ENCODE results near the gene HMCES.

Gene HMCES

DNA sequence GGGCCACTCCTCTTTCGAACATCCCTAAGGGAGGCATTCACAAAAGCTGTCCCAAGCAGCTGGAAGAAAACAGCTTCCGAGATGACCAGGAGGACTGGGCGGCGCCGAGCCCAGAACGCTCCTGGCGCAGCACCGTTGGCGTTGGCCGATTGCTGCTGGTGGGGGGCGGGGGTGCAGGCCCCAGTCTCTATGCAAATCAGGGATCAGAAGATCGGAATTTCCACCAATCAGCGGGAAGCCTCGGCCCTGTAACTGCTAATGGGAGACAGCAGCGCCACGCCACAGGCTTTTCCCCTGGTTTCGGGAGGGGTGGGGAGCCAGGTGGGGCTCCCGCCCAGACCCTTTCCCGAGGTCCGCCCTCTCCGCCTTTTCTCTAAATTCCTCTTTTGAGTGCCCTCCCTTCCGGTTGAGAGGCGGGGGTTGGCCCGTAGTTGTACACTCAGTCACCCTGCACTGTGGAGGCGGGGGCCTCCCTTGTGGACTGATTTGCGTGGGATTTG, 27.0 kb downstream of the HMCES start:
- DNase-seq = peak; percentile 100

DNA sequence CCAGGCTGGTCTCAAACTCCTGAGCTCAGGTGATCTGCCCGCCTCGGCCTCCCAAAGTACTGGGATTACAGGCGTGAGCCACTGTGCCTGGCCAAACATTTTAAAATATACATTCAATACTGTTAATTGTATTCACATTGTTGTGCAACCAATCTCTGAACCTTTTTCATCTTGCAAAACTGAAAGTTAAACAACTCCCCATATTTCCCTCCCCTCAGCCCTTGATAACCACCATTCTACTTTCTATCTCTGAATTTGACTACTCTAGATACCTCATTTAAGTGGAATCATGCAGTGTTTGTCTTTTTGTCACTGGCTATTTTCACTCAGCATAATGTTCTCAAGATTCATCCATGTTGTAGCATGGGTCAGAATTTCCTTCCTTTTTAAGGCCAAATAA, 30.0 kb downstream of the HMCES start:
- DNase-seq = no peak

DNA sequence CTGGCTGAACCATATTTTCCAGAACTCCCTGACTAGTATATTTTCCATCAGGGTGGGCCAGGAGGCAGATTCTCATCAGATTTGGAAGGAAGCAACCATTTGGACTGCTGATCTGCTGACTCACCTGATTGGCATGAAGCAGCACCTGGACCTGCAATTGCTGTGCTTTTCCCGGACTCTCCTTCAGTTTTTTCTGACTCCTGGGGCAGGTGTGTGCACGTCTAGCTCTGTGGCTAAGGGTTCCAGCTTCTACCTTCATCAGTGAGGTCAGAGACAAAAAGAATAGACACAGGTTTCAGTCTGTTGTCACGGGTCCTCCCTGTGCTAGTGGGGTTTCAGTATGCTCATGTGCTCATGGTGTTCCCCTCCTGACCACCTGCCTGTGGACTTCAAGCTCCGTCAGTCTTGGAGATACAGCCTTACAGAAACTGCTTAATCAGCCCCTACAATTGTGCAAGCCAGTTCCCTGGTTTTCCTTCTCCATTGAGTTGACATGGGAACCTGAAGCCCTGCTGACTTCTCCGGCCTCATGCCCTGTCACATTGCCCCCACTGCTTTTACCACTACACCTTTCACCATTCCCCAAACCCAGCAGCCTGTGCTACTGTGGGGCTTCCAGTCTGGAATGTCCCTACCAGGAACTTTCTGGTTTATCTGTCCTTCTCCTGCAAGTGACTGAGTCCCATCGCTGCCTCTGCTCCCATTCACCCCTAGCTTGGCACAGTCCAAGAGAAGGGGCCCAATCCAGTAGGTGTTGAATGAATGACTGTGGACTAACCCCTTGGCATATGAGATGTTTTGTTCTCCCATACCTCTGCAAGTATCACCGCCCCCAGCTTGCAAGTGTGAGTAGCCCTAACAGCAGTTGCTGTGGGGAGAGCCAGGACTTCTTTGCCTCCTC, 31.7 kb downstream of the HMCES start:
- peak; percentile 50 for DNase-seq

DNA sequence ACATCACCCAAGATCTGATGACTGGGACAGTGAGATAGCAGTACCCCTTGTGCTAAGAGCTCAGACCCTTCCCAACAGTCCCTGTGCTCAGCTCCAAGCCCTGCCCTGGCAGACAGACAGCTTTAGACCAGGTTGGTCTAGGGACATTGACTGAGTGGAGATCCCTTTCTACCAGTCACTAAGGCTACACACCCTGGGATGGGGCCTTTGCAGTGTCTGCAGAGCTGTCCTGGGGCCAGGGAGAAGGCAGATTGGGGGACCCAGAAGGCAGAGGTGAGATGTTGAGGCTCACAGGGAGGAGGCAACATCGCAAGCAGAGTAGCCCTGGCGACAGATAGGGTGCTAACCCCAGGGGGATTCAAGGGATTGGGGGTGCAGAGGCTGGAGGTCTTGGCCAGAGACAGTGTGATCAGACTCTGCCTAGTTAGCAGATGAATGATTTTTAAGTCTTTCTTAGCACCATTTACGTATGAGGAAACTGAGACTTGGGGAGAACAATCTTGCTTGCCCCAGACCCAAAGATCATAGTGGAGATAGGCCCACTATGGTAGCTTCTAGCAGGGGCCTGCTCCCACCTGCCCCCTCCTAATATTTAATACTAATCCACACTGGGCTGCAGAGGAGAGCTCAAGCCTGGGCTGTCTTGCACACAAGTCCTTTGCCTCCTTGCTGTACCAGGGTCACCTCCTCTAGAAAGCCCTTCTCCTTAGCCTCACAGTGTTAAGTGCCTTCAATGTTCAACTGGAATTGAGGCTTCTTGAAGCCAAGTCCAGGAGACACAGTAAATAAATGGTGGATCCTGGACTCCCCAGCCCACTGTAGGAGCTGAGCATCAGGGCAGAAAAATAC, 32.6 kb downstream of the HMCES start:
- DNase-seq = no peak

DNA sequence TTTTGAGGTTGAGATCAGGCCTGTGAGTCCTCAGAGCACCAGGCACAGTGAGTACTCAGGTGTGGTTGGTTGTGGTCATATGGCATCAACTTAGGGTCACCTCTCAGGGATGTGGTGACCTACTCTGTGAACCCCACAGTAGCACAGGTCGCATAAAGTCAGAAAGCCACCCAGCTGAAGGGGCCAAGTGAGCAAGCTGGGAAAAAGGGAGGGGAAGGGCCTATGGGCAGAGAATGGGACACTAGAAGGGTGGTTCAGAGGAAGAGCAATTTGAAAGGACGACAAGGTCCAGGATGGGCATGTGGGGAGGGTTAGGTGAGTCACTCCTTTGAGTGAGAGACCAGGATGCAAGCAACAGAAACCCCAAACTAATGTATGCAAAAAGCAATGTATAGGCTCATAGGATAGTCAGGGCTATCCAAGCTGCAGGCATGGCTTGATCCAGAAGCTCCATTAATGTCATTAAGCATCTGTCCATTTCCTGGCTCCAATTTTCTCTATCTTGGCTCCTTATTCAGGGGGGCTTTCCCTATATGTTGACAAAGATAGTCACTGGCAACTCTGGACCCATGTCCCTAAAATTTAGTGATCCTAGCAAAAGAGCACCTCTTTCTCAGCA, 33.5 kb downstream of the HMCES start:
- DNase-seq = no peak

DNA sequence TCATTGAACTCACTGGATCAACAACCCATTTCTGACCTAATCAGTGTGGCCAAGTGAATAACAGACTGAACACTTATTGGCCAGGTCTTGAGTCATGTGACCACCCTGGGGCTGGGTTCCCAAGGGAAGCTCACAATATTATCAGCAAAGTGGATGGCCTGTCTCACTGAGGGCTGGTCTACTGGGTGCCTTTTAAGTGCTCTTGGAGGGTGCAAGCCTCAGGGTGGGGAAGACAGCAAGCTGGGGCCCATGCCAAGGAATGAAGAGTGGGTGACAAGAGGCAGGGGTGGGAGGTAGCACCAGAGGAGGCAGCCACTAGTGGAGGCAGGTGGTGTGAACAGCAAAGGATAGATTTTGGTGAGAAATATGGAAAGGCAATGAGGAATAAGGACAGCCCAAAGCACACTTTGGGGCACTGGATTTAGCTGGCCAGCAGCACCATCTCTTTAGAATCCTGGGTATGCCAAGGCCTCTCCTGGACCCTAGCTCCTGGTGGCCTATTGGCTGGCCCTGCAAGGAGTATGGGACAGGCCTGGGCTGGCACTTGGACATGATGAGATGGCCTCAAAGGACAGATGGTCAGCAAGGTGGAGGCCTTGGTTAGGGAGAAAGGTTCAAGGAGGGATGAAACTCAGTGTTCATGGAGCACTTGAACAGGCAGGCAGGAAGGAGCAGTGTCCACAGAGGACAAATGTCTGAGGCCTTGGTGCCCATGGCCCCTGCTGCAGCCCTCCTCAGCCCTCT, 34.2 kb downstream of the HMCES start:
- no peak for DNase-seq

DNA sequence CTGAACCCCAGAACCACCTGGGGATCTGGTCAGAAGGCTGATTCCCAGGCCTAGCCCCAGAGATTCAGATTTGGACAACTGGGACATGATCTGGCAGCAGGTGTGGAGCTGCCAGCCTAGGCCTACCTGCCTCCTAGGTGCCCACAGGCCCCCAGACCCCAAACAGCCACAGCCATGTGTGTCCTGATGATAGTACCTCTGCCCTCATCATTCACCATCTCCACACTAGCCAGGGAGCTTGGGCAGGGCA, 34.7 kb downstream of the HMCES start:
- no peak for DNase-seq

DNA sequence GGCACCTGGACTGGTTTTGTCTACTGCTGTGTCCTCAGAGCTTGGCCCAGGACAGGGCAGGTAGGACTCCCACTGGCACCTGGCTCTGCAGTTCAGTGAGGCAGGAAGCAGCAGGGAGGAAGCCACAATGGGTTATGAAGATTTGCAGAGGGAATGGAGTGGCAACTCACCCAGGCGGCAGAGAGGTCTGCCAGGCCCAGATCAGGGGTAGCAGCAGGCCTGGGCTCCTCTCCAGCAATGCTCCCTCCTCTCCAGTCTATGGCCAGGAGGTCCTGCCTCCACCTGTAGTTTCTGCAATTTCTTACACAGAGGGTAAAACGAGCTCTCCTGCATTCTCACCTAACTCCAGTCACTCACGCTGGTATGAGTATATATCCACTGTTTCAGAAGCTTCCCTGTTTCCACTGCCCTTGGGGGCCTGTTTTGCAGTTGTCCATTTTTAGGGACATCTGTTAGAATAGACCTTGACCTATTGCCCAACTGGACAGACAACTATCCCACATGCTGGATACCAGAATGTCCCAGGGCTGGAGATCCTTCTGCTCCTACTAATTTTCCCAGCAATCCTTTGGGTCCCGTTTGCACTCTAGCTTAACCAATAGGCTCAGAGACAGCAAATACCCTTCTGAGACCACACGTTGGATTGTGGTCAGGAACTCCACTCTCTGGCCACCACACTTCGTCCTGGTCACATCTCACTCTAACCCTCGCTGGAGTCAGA, 35.2 kb downstream of the HMCES start:
- DNase-seq = no peak

DNA sequence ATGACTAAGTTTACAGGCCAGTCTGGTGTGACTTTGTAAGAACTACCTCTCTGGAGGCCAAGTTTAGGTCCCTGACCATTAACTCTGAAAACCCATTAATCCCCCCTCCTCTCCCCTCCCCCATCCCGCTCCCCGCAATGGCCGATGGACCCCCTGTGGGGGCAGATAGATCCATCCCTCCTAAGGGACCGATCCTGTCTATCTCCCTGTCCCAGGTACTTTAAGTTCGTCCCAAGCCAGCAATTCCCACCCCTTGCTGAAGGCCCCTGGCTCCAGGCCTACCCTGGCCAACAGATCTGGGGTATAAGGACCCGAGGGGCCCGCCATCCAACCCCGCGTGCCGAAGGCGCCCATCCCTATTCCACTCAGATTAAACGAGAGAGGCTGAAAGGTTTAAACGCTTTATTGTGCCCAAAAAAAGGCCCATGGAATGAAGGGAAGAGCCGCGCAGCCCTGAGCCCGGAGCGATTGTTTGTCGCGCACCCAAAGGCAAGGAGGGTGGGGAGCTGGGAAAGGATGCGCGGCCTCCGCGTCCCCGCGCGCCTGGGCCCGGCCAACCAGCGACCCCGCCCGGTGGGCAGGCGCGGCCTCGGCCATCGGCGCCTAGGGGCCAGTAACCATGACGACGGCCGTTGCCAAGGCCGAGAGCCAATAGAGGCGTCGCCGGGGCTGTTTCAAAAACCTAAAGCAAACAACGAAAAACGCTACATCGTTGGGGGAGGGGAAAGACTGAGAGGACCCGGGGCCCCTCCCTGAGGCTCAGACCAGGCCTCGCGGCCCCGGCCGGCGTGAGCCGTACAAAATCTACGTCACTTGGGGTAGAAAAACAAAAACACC, 35.9 kb downstream of the HMCES start:
- DNase-seq = peak; percentile 100

DNA sequence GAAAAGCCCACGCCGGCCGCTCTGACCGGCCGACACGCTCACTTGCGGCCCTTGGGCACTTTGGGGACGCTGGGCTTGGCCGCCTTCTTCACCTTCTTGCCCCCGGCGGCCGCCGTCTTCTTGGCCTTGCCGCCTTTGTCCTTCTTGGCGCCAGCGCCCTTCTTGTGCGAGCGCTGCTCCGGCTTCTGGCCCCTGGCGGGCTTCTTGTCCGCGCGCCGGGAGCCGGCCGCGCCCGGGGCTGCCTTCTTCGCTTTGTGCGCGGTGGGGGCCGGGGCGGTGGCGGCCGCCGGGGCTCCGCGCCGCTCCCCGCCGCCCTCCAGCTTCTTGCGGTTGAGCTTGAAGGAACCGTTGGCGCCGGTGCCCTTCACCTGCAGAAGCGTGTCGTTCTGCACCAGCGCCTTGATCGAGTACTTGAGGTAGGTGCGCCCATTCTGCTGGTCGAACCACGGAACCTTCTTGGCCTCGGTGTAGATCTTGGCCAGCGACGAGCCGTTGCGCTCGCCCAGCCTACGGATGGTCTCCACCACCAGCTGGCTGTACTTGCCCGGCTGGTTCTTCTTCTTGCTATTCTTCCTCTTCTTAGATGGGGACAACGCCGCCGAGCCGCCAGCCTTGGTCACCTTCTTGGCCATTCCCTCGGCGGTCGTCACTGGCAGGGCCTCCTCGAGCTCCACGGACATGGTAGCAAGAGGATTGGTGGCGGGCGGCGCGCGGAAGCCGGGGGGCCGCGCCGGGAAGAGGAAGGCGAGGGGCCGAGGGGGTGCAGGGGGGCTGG, 36.7 kb downstream of the HMCES start:
- DNase-seq = no peak

DNA sequence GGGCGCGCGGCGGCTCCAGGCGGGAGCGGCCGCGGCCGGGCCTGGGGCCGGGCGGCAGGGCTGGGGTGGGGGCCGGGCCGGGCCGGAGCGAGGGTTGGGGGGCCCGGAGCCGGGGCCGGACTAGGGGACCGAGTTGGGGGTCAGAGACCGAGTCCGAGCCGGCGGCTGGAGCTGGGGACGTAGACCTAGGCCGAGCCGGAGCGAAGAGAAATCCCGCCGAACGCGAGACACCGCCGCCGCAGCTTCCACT, 37.3 kb downstream of the HMCES start:
- DNase-seq = no peak

DNA sequence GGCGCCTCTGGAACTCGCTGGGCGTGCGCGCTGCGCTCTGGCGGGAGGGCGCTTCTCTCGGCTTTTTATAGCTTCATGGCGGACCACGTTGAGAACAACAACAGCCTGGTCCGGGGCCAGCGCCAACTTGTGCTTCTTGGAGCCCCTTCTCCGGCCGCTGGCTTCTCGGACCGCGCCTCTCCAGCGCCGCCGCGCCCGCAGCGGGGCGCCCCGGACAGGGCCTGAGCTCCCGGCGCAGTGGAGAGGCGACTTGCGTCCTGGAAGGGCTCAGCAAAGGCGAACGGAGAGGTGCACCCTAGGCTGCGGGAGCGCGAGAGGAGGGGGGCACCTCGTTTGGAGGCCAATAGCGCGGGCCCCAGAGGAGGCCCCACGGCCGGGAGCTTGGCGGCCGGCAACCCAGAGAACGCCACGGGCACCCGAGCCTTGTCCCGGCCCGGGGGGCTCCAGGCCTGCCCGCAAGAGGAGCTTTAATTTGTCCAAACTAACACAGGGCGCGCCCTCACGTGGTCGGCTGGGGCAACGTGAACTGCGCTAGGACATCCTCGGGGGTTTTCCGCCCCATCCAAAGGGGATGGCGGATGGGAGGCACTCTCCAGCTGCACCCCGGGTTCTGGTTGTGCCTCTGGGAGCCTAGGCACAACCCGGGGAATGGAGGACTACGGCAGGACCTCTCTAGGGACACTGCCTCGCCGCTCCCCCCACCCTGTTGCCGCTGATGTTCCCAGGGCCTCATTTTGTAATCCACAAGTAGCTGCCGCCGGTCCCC, 37.8 kb downstream of the HMCES start:
- DNase-seq = peak; percentile 90

DNA sequence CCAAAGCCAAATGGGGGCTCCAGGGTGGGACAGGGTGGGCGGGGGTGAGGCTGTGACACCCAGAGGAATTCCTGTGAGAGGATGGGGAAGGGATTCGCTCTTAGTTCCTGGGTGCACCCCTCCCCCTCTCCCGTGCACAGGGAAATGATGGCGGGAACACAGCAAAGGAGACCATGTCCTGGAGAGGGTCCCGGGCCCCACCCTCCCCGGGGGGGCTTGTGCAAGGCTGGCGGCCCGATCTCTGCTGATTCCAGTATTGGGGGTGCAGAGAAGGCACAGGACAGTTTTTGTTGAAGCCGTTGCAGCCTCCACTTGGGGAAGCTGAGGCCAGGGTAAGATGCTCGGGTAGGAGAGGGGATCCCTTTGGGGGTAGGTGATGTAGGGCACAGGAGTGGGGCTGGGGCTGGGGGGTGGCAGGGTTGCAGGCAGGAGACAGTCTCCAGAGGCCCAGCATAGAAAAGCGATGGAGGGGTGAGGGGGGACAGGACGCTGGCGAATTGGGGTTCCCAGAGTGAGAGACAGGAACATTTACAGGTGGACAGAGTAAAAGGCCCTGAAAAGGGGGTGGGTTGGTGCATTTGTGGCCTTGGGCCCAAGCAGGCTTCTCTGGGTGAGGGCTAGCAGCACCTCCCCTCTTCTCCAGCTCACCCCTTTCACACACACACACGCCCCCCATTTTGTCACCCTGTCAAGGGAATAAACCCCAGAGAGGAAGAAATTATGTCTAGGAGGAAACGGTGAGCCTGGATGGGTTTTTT, 38.5 kb downstream of the HMCES start:
- DNase-seq = no peak

DNA sequence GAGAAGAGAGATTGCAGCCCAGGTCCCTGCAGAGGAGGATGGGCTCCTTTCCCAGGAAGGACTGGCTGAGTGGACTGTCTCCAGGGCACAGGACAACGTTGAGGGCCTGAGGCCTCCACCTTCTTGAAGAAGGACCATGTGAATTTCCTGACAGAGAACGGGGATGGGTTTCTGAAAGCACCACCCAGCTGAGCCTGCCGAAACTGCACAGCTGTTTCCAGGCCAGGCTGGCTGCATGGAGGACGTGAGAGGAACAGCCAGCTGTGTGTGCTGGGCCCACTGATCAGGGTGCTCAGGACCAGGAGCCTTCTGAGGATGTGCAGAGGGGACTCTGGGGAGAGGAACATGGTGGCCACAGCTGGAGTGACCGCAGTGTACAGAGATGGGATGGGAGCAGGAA, 39.2 kb downstream of the HMCES start:
- DNase-seq = no peak

DNA sequence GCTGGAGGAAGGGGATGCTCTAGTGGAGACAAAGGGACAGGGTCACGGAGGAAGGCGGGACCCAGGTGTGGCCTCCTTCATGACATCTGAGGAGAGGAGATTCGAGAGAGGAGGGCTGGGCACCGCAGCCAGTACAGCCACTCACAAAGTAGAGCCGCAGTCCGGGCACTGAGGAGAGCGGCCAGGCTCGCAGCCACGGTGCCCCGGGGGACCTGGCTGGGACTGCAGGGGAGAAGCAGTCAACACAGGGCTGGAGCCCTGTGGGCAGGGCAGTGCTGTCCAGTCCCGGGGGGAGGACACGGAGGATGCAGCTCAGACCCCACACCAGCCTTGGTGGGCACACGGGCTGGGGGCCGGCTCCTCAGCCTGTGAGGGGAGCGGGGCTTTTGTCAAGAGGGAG, 40.3 kb downstream of the HMCES start:
- DNase-seq = no peak

DNA sequence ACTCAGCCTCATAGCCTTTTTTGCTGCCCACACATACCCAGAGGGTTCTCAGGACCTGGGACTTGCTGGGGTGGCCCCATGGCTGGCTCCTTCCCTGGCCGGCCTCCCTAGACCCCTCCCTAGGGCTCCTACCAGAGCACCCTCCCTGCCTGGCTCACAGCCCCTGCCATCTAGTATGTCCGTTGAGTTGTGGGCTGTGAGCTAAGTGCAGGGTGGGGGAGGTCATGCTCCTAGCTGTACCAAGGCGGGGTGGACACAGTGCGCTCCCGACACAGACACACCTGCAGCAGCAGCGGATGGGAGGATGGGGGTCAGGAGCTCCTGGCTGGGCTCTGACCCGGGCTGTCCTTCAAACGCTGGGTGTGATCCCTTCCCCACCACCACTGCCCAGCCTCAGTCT, 41.6 kb downstream of the HMCES start:
- no peak for DNase-seq

DNA sequence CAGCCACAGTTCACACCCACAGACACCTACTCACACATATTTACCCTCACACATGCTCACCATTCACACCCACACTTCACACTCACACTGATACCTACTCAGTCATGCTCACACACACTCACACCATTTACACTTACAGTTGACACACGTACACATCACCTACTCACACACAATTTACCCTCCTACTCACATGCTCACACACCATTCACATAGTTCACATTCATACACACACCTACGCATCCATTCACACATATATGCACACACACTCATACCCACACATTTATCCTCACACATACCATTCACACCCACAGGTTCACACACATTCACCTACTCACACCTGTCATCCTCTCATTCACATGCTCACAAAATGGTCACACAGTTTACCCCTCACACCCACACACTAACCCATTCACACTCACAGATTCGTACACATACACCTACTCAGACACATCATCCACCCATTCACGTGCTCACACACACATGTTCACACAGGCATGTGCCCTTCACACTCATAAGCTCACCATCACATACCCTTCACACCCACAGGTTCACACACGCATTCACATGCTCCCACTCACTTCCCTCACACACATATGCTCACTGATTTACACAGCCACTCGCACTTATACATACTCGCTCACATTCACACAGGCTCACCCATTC, 42.3 kb downstream of the HMCES start:
- DNase-seq = no peak

DNA sequence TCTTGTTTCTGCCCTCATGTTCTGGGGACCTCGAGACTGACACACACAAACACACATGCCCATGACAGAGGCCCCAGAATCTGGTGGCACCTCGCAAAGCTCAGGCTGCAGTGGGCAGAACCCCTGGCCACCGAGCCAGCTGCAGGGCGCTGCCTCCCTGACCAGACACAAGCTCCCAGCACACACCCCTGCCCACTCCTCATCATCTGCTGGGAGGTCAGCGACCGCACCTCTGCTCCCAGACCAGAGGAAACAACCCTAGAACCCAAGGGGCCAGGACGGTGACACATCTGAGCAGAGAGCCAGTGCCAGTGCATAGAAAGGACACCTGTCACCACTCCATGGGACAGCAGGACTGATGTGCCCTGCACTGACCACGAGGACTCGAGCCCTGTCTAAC, 43.2 kb downstream of the HMCES start:
- DNase-seq = no peak
